Panc1 (cell line): ENCODE data around the gene DLK2.

Experiments used
- CTCF ChIP-seq: fragments of 450-650 bp; IDR thresholded peaks from 2 replicates; pipeline ENCODE4 v1.5.1; 2017; ENCODE audit warnings: mild to moderate bottlenecking
- POLR2AphosphoS5 ChIP-seq: IDR thresholded peaks from 2 replicates; pipeline ENCODE4 v1.6.1; 2012; ENCODE audit warnings: mild to moderate bottlenecking, low read depth, low read length, moderate library complexity
- REST ChIP-seq, 2 experiments: IDR thresholded peaks; 2 replicates each; pipeline ENCODE4 v1.6.1; 2011 to 2012; ENCODE audit warnings: low read depth in 2 of 2, control low read depth in 1 of 2, low read length in 1 of 2, mild to moderate bottlenecking in 1 of 2, moderate library complexity in 1 of 2; ENCODE audit not compliant: insufficient read depth in 1 of 2
- SIN3A ChIP-seq: IDR thresholded peaks from 2 replicates; pipeline ENCODE4 v1.6.1; 2012; ENCODE audit warnings: low read depth, mild to moderate bottlenecking, low read length, moderate library complexity, borderline replicate concordance; ENCODE audit not compliant: insufficient read depth
- TCF7L2 ChIP-seq: IDR thresholded peaks from 2 replicates; pipeline ENCODE4 v1.6.1; 2011; ENCODE audit warnings: mild to moderate bottlenecking, low read depth, low read length, inconsistent platforms

- no peak for TF ChIP-seq CTCF
- no peak for TF ChIP-seq REST (IDR thresholded peaks at IDR 0.05; ENCODE audit: insufficient read depth in 1 of 2, low read depth in 2 of 2, low read length in 1 of 2)
- TF ChIP-seq POLR2AphosphoS5: no peak
- no peak for TF ChIP-seq SIN3A
- TF ChIP-seq TCF7L2: no peak
Observed at GRCh38 chr6:43467752-43468151, 12.4 kb upstream of the DLK2 start.
